ACHN (cell line): ENCODE results near the gene OSTF1.

Source experiments
- DNase-seq: peaks from one replicate; pipeline ENCODE4 v3.0.0-alpha.2; 2015
- in situ Hi-C: cut with HindIII; loops from 2 replicates; pipeline ENCODE4 v1.10.0; 2017; ENCODE audit warnings: low sequenced_read_pairs, low pct_ligation_motif_present, low pct_unique_long_range_greater_than_20kb

Gene OSTF1, protein sequence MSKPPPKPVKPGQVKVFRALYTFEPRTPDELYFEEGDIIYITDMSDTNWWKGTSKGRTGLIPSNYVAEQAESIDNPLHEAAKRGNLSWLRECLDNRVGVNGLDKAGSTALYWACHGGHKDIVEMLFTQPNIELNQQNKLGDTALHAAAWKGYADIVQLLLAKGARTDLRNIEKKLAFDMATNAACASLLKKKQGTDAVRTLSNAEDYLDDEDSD

DNA sequence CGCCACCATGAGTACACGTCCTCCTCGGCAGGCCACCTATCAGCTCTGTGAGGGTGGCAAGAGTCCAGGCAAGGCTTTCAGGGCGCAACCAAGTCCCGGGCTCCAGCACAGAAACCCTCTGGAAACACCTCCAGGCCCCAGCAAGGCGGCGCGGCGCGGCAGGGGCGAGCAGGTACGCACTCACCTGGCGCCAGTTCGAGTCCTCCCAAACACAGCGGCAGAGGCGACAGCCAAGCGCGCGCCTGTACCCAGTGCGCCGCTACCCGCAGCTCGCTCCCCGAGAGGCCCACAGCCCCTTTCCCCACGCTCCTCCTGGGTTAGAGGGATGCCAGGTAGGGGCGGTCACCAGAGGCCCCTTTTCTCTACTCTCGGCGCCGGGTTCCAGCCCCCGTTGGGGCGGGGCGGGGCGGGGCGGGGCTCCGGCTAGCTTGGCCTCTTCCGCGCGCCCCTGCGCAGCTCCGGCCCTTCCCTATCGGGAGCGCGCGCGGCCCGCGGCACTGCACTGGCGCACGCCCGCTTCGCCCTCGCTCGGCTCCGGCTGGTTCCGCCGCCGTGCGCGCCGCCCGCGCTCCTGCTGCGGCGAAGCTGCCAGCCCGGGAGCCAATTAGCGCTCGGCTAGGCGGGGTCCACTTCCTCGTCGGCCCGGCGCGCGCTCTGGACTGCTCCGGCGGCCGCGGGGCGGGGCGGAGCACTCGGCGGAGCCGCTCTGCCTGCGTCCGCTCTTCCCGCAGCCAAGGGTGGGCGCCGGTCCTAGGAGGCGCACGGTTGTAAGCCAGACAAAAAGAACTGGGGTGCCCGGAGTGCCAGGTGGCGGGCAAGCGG lies at the start of gene OSTF1, which contains the start of gene NMRK1:
TSS of gene OSTF1 (plus strand) at position 691 of the 822 bp plus-strand sequence. CDS start 179 bp downstream, outside the sequence.
TSS of gene NMRK1 (minus strand) at position 332 of the 822 bp plus-strand sequence. CDS start 5,040 bp downstream, outside the sequence.
- in situ Hi-C loops, result no loop called here
- peak; percentile 93 for DNase-seq

DNA sequence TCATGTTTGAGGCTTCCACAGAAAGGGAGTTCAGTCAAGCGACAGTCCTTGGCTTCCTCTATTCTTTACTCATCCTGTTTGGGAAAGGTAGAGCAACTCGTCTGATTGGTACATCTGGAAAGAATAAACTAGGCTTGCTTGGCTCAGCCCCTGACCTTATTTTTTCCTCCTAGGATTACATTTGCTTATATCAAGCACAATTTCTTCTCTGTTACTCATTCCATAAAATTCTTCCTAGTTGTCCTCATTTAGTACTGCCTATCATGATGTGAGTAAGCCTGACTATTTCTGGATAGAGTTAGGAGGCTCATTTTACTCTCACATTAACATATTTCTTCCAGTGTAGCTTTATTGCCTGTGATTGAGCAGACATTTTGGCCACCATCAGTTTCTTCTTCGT lies 49.3 kb upstream of the OSTF1 start:
- in situ Hi-C loops, result no loop called here
- no peak for DNase-seq

DNA sequence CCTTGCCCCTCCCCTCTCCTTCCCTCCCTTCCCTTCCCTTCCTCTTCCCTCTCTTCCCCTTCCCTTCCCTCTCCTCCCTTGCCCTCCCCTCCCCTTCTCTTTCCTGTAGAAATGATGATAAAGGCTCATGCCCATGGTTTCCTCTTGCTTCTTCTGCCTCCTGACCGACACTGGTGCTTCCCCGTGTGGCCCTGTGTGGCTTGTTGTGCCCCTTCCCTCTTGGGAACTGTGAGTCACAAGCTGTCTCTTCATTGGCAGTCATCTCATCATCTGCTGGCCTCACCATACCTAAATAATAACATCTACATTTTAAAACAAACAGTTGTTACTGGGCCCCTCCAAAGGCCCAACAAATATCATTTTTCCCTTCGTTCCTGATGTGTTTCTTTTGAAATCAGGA lies 48.5 kb upstream of the OSTF1 start:
- in situ Hi-C loops, result no loop called here
- DNase-seq, result no peak

DNA sequence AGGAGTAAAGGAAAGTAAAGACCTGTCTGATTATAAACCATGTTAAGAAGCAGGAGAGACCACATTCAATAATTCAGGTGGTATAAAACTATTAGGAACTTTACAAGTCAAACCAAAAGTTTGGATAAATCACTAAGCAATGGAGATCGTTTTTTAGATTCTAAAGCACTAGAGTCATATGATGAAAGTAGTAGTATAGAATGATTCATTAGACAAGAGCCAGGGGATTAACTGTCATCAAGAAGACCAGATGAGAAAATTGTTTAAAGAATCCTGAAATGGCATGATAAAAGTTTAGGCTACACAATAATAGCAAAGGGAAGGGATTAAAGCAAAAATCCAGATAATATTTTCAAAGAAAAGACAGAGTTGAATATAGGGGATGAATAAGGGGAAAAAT lies 47.3 kb upstream of the OSTF1 start:
- in situ Hi-C loops, result no loop called here

DNA sequence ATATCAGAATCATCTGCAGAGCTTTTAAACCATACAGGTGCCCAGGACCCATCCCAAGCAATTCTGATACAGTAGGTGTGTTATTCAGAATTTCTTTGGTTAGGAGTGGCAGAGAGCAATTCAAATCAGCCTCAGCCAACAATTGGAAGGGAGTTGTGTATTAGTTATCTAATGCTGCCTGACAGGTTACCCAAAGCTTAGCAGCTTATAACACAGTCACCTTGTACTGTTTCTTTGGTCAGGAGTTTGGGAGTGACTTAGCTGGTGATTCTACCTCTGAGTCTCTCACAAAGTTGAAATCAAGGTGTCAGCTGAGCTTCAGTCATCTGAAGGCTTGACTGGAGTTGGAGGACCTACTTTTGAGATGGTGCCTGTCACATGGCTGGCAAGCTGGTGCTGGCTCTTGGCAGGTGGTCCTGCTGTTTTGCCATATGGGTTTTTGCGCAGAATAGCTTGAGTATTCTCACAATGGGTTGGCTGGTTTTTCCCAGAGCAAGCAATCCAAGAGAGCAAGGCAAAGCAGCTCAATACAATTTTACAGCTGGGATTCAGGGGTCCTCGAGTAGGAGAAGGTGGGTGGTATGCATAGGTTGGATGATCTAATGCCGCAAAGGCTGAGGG lies 41.5 kb upstream of the OSTF1 start:
- DNase-seq, result no peak
- in situ Hi-C loops, result no loop called here

More for the DNA sequence above, 47.3 kb upstream of the OSTF1 start:
- no peak for DNase-seq

DNA sequence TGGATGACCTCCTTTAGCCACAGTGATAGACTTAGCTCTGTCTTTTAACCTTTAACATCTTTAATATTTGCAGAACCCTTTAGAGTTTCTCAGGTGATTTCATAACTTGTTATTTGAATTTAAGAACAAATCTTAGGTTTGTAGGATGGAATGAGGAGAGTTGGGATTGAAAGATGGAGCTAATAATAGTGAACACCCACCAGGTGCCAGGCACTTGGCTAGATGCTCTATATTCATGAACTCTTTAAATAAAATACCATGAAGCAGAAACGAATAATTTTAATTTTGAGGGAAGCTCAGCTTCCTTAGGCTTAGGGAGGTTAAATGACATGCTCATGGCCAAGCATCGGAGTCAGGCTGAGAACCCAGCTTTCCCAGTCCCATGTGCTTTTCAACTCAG lies 40.8 kb upstream of the OSTF1 start:
- in situ Hi-C loops, result no loop called here
- no peak for DNase-seq

DNA sequence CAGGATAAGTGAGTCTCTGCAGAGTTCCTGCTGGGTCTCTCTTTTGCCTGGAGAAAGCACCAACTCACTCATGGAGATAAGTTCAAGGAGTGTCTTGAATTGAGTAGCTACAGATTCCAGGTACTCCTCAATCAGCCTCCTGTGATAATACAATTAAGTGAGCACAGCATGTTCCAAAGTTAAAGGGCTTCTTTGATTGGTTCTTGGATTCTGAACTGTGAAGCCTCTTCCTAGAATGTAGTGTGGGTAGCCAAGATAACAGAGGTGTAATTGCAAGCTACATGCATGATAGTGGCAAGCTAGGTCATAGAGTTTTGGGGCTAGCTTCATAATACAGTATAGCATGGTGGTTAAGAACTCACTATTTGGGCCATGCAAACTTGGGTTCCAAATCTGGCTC lies 37.0 kb upstream of the OSTF1 start:
- no peak for DNase-seq
- in situ Hi-C loops, result no loop called here

DNA sequence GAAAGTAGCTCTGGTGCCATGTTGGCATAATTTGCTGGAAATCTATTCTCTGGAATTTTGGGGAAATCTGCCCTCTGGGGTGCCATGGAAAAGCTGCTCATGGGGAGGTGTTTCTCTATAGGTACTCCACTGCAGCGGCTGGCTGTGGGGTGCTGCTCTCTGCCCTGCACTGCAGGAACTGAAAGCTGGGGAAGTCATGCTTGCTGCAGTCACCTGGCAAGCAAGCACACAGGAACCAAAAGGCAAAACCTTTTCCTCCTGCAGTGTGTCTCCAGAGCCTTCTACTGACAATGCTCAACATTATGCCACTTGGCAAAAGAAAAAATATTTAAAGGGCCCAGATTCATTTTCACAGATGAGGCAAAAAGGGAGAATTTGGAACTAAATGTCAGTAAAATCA lies 34.4 kb upstream of the OSTF1 start:
- no peak for DNase-seq
- in situ Hi-C loops, result no loop called here

DNA sequence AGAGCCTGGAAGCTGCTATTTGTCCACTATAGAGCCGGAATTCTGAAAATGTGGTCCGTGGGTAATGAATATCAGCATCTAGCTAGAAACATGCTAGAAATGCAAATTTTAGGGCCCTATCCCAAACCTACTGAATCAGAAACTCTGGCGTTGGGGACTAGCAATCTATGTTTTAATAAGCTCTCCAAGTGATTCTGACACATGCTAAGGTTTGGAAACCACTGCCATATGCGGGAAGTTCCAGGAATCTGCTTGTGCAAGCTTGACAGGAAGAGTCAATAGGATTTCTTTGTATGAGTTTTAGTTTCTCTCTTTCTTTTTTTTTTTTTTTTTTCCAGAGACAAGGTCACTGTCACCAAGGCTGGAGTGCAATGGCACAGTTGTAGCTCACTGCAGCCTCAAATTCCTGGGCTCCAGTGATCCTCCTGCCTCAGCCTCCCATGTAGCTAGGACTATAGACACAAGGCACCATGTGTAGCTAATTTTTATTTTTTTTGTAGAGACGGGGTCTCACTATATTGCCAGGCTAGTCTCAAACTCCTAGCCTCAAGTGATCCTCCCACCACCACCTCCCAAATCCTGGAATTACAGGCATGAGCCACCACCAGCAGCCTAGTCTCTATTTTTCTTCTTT lies 33.8 kb upstream of the OSTF1 start:
- in situ Hi-C loops, result no loop called here
- no peak for DNase-seq

DNA sequence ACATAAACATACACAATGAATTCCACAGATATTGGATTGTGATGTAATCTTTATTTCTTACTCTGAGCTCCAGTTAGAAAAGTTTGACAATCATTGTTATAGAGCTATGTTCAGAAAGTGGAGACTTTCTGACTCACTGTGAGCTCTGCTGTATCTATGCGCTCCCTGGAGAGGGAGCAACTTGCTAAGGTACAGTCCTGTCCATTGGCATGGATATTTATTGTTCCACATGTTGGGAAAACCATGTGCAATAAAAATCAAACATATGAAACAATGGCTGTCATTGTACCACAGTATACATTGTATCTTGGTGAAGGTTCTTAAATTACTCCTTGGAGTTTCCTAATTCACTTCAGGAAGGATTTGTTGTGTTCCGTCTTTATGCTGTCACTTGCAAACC lies 27.1 kb upstream of the OSTF1 start:
- in situ Hi-C loops, result no loop called here
- DNase-seq, result no peak

DNA sequence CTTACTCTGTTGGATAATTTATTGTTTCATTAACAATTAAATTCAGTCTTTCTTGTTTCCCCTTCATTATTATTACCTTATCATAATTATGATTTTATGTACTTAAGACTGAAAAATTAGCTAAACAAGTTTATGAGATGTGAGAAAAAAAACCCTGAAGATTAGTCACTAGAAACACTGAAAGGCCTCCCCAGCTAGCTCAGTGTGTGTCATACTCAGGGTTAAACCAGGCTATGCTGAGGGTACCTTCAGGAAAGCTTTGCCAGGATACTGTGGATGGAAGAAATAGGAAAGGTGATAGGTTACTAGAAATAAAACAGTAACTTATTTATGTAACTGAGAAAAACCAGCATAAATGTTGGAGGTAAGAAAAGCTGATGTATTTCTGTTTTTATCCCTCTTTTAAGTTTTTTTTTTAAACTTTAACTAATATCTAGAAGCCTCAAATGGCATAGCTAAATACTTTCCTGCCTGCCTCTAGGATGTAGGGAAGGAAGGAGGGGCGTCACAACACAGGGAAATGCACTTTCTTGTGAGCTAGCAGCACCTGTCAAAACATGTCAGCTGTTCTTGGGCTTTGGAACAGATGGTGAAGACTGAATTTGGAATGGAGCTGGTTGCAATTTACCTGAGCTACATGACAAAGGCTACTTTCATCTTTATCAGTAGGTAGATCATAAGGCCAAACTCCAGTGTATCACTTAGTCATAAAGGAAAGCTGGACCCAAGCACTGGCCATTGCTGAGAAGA lies 24.6 kb upstream of the OSTF1 start:
- in situ Hi-C loops, result no loop called here
- DNase-seq, result no peak

DNA sequence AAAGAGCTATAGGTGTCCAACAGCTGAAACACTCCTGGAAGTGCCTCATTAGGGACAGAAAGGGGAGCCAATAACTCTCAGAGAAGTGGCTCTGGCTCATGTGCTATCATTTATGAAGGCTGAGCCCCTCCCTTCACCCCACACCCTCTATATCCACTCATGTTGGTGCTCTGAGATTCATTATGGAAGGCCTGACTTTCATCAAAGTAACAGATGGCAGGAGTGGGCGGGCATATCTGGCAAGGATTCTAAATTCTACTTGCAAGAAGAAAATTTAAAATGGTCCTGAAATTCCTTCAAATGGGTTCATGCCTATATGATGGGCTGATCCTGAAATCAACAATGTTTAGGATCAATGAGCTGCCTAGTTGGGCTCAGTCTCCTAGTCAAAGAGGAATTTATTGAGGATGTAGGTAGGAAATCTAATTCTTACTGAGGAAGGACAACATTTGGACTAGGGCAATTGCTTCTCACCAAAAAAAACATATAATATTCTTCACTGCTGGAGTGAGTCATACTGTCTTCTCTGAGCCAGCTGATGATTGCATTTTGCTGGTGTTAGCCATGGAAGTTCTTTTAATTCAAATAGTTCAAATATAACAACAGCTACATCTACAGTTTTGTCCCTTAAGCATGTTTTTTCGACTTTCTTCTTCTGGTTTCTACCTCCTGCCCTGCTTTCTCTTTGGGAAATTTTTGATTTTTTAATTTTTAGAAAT lies 23.8 kb upstream of the OSTF1 start:
- in situ Hi-C loops, result no loop called here
- DNase-seq, result no peak

DNA sequence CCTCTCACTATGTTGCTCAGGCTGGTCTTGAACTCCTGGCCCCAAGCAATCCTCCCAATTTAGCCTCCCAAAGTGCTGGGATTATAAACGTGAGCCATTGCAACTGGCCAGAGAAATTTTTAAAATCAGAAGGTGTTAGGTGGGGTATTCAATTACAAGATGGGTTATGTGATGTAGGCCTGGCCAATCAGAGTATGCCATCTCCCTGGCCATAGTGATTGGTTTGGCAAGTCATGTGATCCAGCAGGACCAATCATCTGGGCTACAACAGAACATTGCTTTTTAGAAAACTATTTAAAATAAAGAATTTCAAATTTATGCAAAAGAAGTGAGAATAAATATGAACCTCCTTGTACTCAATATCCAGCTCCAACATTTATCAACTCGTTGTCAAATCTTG lies 22.8 kb upstream of the OSTF1 start:
- in situ Hi-C loops, result no loop called here
- no peak for DNase-seq

DNA sequence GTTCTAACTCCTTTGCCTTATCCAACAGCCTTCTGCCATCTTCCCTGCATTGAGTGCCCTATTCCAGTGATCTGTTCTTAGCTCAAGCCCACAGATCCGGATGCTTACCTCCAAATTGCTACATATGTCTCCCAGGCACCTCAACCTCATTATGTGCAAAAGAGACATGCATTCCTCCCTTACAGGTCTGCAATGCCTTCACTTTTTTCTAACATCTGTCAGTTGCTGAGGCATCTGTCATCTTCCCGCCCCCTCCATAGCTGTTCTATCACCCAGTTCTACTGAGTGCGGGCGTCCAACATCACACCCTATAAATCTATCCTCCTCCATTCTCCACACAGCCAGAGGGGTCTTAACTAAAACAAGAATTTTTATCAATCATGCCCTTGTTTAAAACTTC lies 20.4 kb upstream of the OSTF1 start:
- in situ Hi-C loops, result no loop called here
- DNase-seq, result no peak

DNA sequence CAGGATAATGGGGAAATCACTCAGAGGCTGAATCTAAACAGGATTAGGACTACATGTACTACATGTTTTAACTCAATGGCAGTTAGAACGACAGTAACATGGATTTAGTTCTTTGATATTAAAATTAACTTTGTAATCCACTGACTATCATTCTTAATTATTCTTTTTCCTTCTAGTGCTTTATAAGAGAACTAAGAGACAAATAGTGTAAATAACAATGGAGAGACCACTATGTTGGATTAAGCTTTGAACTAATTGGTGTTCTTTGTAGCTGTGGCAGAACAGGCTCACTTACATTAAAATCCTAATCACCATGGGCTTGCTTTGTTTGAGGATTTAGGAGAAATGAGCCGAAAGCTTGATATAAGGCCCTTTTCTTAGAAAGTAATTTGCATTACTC lies 19.1 kb upstream of the OSTF1 start:
- in situ Hi-C loops, result no loop called here
- no peak for DNase-seq

DNA sequence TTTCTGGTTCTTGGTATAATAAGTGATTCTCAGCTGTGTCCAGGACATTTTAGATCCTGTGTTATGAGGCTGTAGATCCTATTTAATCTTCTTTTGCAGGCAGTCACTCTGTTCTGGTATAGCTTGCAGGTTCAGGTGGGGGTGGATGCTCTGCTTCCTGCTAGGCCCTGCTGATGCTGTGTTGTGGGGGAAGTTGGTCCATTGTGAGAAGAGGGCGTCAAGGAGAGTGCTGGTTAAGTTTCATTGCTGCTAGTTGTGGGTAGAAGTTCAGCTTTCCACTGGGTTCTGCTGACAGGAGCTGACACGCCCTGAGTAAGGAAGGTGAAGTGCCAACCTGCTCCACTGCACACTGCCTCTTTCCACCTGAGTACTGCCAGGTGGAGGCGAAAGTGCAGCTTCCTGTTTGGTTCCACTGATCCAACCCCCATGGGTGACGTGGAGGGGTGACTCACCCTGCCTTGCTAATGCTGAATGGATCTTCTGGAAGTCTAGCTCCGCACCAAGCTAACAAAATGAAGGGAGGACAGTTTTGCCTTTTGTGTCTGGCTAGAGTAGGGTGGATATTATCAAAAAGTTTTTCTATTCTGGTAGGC lies 16.7 kb upstream of the OSTF1 start:
- no peak for DNase-seq
- in situ Hi-C loops, result no loop called here

DNA sequence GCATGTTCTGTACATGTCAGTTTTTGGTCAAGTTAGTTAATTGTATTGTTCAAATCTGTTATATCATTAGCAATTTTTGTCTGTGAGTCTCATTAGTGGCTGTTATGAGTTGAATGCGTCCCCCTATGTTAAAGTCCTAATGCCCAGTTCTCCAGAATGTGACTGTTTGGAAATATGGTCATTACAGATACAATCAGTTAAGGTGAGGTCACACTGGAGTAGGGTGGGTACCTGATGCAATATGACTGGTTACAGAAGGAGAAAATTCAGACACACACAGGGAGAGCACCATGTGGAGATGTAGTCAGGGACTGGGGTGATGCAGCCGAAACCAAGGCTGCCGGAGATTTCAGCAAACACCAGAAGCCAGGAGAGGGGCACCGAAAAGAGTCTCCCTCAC lies 15.4 kb upstream of the OSTF1 start:
- DNase-seq, result no peak
- in situ Hi-C loops, result no loop called here

DNA sequence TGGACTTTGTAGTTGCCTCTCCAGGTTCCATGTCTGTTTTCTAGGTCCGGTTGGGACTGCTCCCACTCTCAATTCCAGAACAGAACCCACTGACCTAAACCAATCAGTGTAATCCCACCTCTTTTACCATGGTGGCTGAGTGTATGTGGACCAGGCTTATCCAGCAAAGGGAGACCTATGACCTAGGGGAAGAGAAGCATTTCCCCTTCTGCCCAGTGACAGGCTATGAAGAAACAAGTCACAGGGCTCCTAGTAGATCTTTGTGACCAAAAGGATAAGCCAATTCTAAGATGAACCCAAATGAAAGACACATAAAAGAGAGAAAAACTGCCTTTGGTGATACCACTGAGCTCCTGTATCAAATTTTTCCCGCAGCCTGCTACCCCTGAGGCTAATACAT lies 6.7 kb upstream of the OSTF1 start:
- no peak for DNase-seq
- in situ Hi-C loops, result no loop called here
